CD14-positive monocyte (primary cell): Measurements from ENCODE around the gene FAAP20. TPM values are rescaled to one million over a fixed set of nuclear protein-coding genes. Genes with fewer than 3 reads are reported as not detected.
A peak's percentile ranks its signal among the peaks of the same experiment; 100 is the strongest.

Source experiments
- DNase-seq, 3 donors: peaks; one replicate each; pipeline ENCODE4 v3.0.0-alpha.2; 2011 to 2022
- H2AFZ ChIP-seq: 2 replicates; pipeline ENCODE4 v1.6.0; 2012; ENCODE audit warnings: mild to moderate bottlenecking, low read depth, low read length, inconsistent platforms; ENCODE audit not compliant: insufficient read depth, poor library complexity, severe bottlenecking
- H3K27ac ChIP-seq, 2 donors: 1 replicate in 1 of 2; 2 replicates in 1 of 2; pipeline ENCODE4 v1.5.1; 2012 to 2013; ENCODE audit warnings: low read length in 2 of 2, control low read depth in 1 of 2, inconsistent platforms in 1 of 2, low read depth in 1 of 2, mild to moderate bottlenecking in 1 of 2
- H3K27me3 ChIP-seq, 2 donors: one replicate each; pipeline versions ENCODE4 v1.6.0 to v1.6.1; 2011 to 2013; ENCODE audit warnings: low read length in 2 of 2; ENCODE audit not compliant: control insufficient read depth in 2 of 2, insufficient read depth in 2 of 2
- H3K36me3 ChIP-seq, 2 donors: replicated peaks in 1 of 2; 1 replicate in 1 of 2; 2 replicates in 1 of 2; pipeline versions ENCODE4 v1.5.1 to v1.6.1; 2012 to 2013; ENCODE audit warnings: low read length in 2 of 2, control low read depth in 1 of 2, inconsistent platforms in 1 of 2, mild to moderate bottlenecking in 1 of 2; ENCODE audit not compliant: insufficient read depth in 2 of 2, control insufficient read depth in 1 of 2
- H3K4me1 ChIP-seq, 2 donors: 1 replicate in 1 of 2; 2 replicates in 1 of 2; pipeline versions ENCODE4 v1.5.1 to v1.6.1; 2012 to 2013; ENCODE audit warnings: low read length in 2 of 2, control low read depth in 1 of 2, inconsistent platforms in 1 of 2, mild to moderate bottlenecking in 1 of 2, moderate library complexity in 1 of 2; ENCODE audit not compliant: insufficient read depth in 2 of 2, control insufficient read depth in 1 of 2
- H3K4me2 ChIP-seq: replicated peaks from 2 replicates; pipeline ENCODE3; 2012; ENCODE audit warnings: low read length, moderate library complexity, mild to moderate bottlenecking; ENCODE audit not compliant: poor library complexity, severe bottlenecking; ENCODE audit errors: extremely low read depth
- H3K4me3 ChIP-seq, 3 experiments: fragments of 200-600 bp in 1 of 3; sonication (generic) in 1 of 3; replicated peaks in 1 of 3; 1 replicate in 2 of 3; 2 replicates in 1 of 3; pipeline ENCODE4 v1.5.1; 2011 to 2013; ENCODE audit warnings: low read length in 3 of 3, mild to moderate bottlenecking in 3 of 3, control low read depth in 2 of 3, low read depth in 2 of 3, inconsistent platforms in 1 of 3, moderate library complexity in 1 of 3
- H3K79me2 ChIP-seq: 2 replicates; pipeline ENCODE4 v1.6.0; 2012; ENCODE audit warnings: mild to moderate bottlenecking, control low read depth, inconsistent platforms, low read length, moderate library complexity; ENCODE audit not compliant: insufficient read depth
- H3K9ac ChIP-seq: 2 replicates; pipeline ENCODE4 v1.6.0; 2017; ENCODE audit warnings: low read length, mild to moderate bottlenecking; ENCODE audit not compliant: insufficient read depth, poor library complexity, severe bottlenecking
- H3K9me3 ChIP-seq, 2 donors: replicated peaks in 1 of 2; 1 replicate in 1 of 2; 2 replicates in 1 of 2; pipeline versions ENCODE4 v1.5.1 to v1.6.1; 2012 to 2013; ENCODE audit warnings: low read length in 2 of 2, control low read depth in 1 of 2; ENCODE audit not compliant: control insufficient read depth in 1 of 2, insufficient read depth in 1 of 2
- H4K20me1 ChIP-seq: 2 replicates; pipeline ENCODE4 v1.6.0; 2012; ENCODE audit warnings: mild to moderate bottlenecking, low read length, control low read depth, moderate library complexity; ENCODE audit not compliant: insufficient read depth
- H3K27ac Mint-ChIP-seq, 7 donors: one replicate each; pipeline ENCODE4 v1.8.0; 2020; ENCODE audit warnings: mild to moderate bottlenecking in 7 of 7, mixed read lengths in 7 of 7, moderate library complexity in 6 of 7, inconsistent platforms in 2 of 7
- H3K27me3 Mint-ChIP-seq, 3 donors: one replicate each; pipeline ENCODE4 v1.8.0; 2021 to 2022; ENCODE audit warnings: low read depth in 3 of 3, mild to moderate bottlenecking in 3 of 3, mixed read lengths in 3 of 3, moderate library complexity in 3 of 3, inconsistent platforms in 1 of 3
- H3K36me3 Mint-ChIP-seq, 2 donors: one replicate each; pipeline ENCODE4 v1.8.0; 2020; ENCODE audit warnings: mixed read lengths in 2 of 2, inconsistent platforms in 1 of 2, mild to moderate bottlenecking in 1 of 2
- H3K4me1 Mint-ChIP-seq: one replicate; pipeline ENCODE4 v1.8.0; 2020; ENCODE audit warnings: mild to moderate bottlenecking, mixed read lengths
- H3K4me3 Mint-ChIP-seq, 2 donors: one replicate each; pipeline ENCODE4 v1.8.0; 2020; ENCODE audit warnings: mild to moderate bottlenecking in 2 of 2, mixed read lengths in 2 of 2, moderate library complexity in 1 of 2
- H3K9me3 Mint-ChIP-seq, 7 donors: one replicate each; pipeline ENCODE4 v1.8.0; 2020 to 2022; ENCODE audit warnings: mixed read lengths in 7 of 7, mild to moderate bottlenecking in 6 of 7, moderate library complexity in 6 of 7, inconsistent platforms in 2 of 7
- WGBS: methylation state at CpG from one replicate; pipeline ENCODE4 v1.1.5; 2013; ENCODE audit warnings: missing lambda C conversion rate; ENCODE audit not compliant: insufficient coverage; 5-methylcytosine and 5-hydroxymethylcytosine counted together
- intact Hi-C, 2 donors: fragments of 100-400 bp; cut with micrococcal nuclease; formaldehyde crosslinking; loops; one replicate each; pipeline versions ENCODE4 v1.15.0 to v1.15.1; 2023
- polyA plus RNA-seq, 3 donors: library from polyadenylated mRNA; depleted of rRNA in 1 of 3; unstranded in 2 of 3; stranded (reverse) in 1 of 3; fragments of 300-500 nt in 2 of 3; fragments of >200 nt in 1 of 3; fragmentation: Illumina TruSeq in 2 of 3; gene quantifications; 1 replicate in 2 of 3; 2 replicates in 1 of 3; pipeline ENCODE4 v1.2.3, GENCODE V29; 2012 to 2021
- TF ChIP-seq, protein P1 (sequence below): fragments of 200-600 bp; IDR thresholded peaks from one replicate; pipeline ENCODE4 v1.8.0; 2022; ENCODE audit warnings: antibody characterized with exemption, mild to moderate bottlenecking

FAAP20 gene
- polyA plus RNA-seq, 3 donors = 11.8 to 49.3 (median 35.1) TPM

- no peaks in the 10 kb centered on the region for H3K9me3 ChIP-seq
- H3K27ac ChIP-seq = no peak overlapping the region
- DNase-seq = no peak
- H3K27me3 ChIP-seq = peaks cover 0 to 9% of the 10 kb centered on the region in 2 donors
- Mint-ChIP-seq H3K4me3 (peak overlapping the region; percentile 99 to 100), H3K27me3 (peaks cover 6 to 22% (median 11%) of the 10 kb centered on the region in 3 donors), H3K9me3 (peaks cover 0 to 7% (median 0%) of the 10 kb centered on the region in 7 donors), H3K36me3 (peaks cover 11 to 34% of the 10 kb centered on the region in 2 donors), H3K27ac (peak overlapping the region in 6 of 7 donors; percentile 23 to 92 (median 86)), H3K4me1 (peaks cover 69% of the 10 kb centered on the region)
- H3K4me3 ChIP-seq = peak overlapping the region; percentile 48 to 80 (median 58)
- peaks cover 69% of the 10 kb centered on the region for H4K20me1 ChIP-seq
- TF ChIP-seq, protein P1, sequence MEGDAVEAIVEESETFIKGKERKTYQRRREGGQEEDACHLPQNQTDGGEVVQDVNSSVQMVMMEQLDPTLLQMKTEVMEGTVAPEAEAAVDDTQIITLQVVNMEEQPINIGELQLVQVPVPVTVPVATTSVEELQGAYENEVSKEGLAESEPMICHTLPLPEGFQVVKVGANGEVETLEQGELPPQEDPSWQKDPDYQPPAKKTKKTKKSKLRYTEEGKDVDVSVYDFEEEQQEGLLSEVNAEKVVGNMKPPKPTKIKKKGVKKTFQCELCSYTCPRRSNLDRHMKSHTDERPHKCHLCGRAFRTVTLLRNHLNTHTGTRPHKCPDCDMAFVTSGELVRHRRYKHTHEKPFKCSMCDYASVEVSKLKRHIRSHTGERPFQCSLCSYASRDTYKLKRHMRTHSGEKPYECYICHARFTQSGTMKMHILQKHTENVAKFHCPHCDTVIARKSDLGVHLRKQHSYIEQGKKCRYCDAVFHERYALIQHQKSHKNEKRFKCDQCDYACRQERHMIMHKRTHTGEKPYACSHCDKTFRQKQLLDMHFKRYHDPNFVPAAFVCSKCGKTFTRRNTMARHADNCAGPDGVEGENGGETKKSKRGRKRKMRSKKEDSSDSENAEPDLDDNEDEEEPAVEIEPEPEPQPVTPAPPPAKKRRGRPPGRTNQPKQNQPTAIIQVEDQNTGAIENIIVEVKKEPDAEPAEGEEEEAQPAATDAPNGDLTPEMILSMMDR = no peak
- intact Hi-C loops = loop anchor here in 1 of 2 donors (2.0 kb wide), 1 partner anchor 16 kb away; no protein-coding TSS in a partner anchor
- peaks cover 75 to 80% of the 10 kb centered on the region in 2 donors for H3K4me1 ChIP-seq
- no peaks in the 10 kb centered on the region for H3K36me3 ChIP-seq
- WGBS = 36% methylated on average over 24 of the region's 30 CpGs
- H2AFZ ChIP-seq = no peak overlapping the region
- peak overlapping the region; percentile 48 for H3K9ac ChIP-seq
- peaks cover 60% of the 10 kb centered on the region for H3K79me2 ChIP-seq
- peak overlapping the region; percentile 93 for H3K4me2 ChIP-seq
These were observed 36.4 kb upstream of the FAAP20 start for GRCh38 chr1:2230781-2231531.

- H3K4me2 ChIP-seq = peak overlapping the region; percentile 93
- H3K36me3 ChIP-seq = no peaks in the 10 kb centered on the region
- Mint-ChIP-seq H3K27ac (peak overlapping the region in 3 of 7 donors; percentile 92 to 93 (median 92)), H3K36me3 (peaks cover 11 to 28% of the 10 kb centered on the region in 2 donors), H3K4me1 (peaks cover 61% of the 10 kb centered on the region), H3K27me3 (peaks cover 10 to 19% (median 17%) of the 10 kb centered on the region in 3 donors), H3K4me3 (peak overlapping the region; percentile 99 to 100), H3K9me3 (peaks cover 0 to 7% (median 0%) of the 10 kb centered on the region in 7 donors)
- peak overlapping the region; percentile 48 for H3K9ac ChIP-seq
- intact Hi-C loops = loop anchor here in 1 of 2 donors (2.0 kb wide), 1 partner anchor 17 kb away; no protein-coding TSS in a partner anchor
- H2AFZ ChIP-seq = no peak overlapping the region
- H3K27ac ChIP-seq = no peak overlapping the region
- H3K79me2 ChIP-seq = peaks cover 52% of the 10 kb centered on the region
- peak overlapping the region; percentile 48 to 80 (median 58) for H3K4me3 ChIP-seq
- WGBS = 73% methylated on average over 19 of the region's 32 CpGs
- H3K27me3 ChIP-seq = peaks cover 0 to 10% of the 10 kb centered on the region in 2 donors
- TF ChIP-seq, protein P1 = no peak
- no peak for DNase-seq
- no peaks in the 10 kb centered on the region for H3K9me3 ChIP-seq
- H4K20me1 ChIP-seq = peaks cover 60% of the 10 kb centered on the region
- peaks cover 66 to 73% of the 10 kb centered on the region in 2 donors for H3K4me1 ChIP-seq
These were observed 35.5 kb upstream of the FAAP20 start for GRCh38 chr1:2229911-2230731.
